WTC11 (cell line): ENCODE measurements around the gene PSAT1.

Experiments
- CTCF ChIP-seq: fragments of 200-600 bp; IDR thresholded peaks from 2 replicates; pipeline ENCODE4 v1.8.0; 2022; ENCODE audit warnings: antibody characterized with exemption
- ETV6 ChIP-seq: sonication (generic); formaldehyde crosslinking; IDR thresholded peaks from 2 replicates; pipeline ENCODE4 v1.8.1; 2022; ENCODE audit warnings: mild to moderate bottlenecking, missing genetic modification reagents
- JAZF1 ChIP-seq: fragments of 250-450 bp; sonication (Bioruptor Pico); IDR thresholded peaks from 2 replicates; pipeline ENCODE4 v1.9.0; 2021; ENCODE audit warnings: moderate library complexity, mild to moderate bottlenecking, inconsistent platforms
- JUN ChIP-seq: sonication (generic); formaldehyde crosslinking; IDR thresholded peaks from 2 replicates; pipeline ENCODE4 v1.8.0; 2023; ENCODE audit warnings: mild to moderate bottlenecking, missing genetic modification reagents
- KAT7 ChIP-seq: sonication (generic); formaldehyde crosslinking; IDR thresholded peaks from 2 replicates; pipeline ENCODE4 v1.8.1; 2023; ENCODE audit warnings: missing genetic modification reagents, mild to moderate bottlenecking, borderline replicate concordance
- MAX ChIP-seq: sonication (generic); formaldehyde crosslinking; IDR thresholded peaks from 2 replicates; pipeline ENCODE4 v1.8.0; 2022; ENCODE audit warnings: mild to moderate bottlenecking, missing genetic modification reagents
- MYBL2 ChIP-seq: sonication (generic); formaldehyde crosslinking; IDR thresholded peaks from 2 replicates; pipeline ENCODE4 v1.8.1; 2023; ENCODE audit warnings: mild to moderate bottlenecking, moderate library complexity, missing genetic modification reagents
- NFE2L1 ChIP-seq: sonication (generic); formaldehyde crosslinking; IDR thresholded peaks from 2 replicates; pipeline ENCODE4 v1.8.1; 2023; ENCODE audit warnings: missing genetic modification reagents
- NFYB ChIP-seq: sonication (generic); formaldehyde crosslinking; conservative IDR thresholded peaks from 2 replicates; pipeline ENCODE4 v1.8.0; 2022; ENCODE audit warnings: low read depth, missing genetic modification reagents
- SP1 ChIP-seq: sonication (generic); formaldehyde crosslinking; conservative IDR thresholded peaks from 2 replicates; pipeline ENCODE4 v1.8.1; 2022; ENCODE audit warnings: missing genetic modification reagents
- TEAD4 ChIP-seq: sonication (generic); formaldehyde crosslinking; IDR thresholded peaks from 2 replicates; pipeline ENCODE4 v1.8.0; 2022; ENCODE audit warnings: mild to moderate bottlenecking, missing genetic modification reagents
- ZNF138 ChIP-seq: sonication (generic); formaldehyde crosslinking; conservative IDR thresholded peaks from 2 replicates; pipeline ENCODE4 v1.8.1; 2022; ENCODE audit warnings: mild to moderate bottlenecking, moderate library complexity, missing genetic modification reagents
- ZNF232 ChIP-seq: sonication (generic); formaldehyde crosslinking; IDR thresholded peaks from 2 replicates; pipeline ENCODE4 v1.8.0; 2022; ENCODE audit warnings: mild to moderate bottlenecking, missing genetic modification reagents
- ZNF281 ChIP-seq: sonication (generic); formaldehyde crosslinking; IDR thresholded peaks from 2 replicates; pipeline ENCODE4 v1.8.0; 2023; ENCODE audit warnings: mild to moderate bottlenecking, missing genetic modification reagents

- no peak for TF ChIP-seq CTCF
- TF ChIP-seq MYBL2 (CRISPR knock-in tag): no peak
- TF ChIP-seq JUN (CRISPR knock-in tag): no peak
- no peak for TF ChIP-seq JAZF1 (CRISPR knock-in tag)
- no peak for TF ChIP-seq ZNF232 (CRISPR knock-in tag)
- TF ChIP-seq KAT7: no peak
- no peak for TF ChIP-seq SP1 (CRISPR knock-in tag)
- no peak for TF ChIP-seq ETV6 (CRISPR knock-in tag)
- no peak for TF ChIP-seq NFYB (CRISPR knock-in tag)
- no peak for TF ChIP-seq TEAD4 (CRISPR knock-in tag)
- no peak for TF ChIP-seq NFE2L1 (CRISPR knock-in tag)
- TF ChIP-seq ZNF138 (CRISPR knock-in tag): no peak
- TF ChIP-seq ZNF281 (CRISPR knock-in tag): no peak
- no peak for TF ChIP-seq MAX
Measured at GRCh38 chr9:78262655-78263054, 34.3 kb upstream of the PSAT1 start.
